Heart left ventricle (tissue), 13 donors: ENCODE results near the gene TRIM41.

Experiments used
- POLR2A ChIP-seq, 2 donors: fragments of 450-650 bp; IDR thresholded peaks; one replicate each; pipeline ENCODE4 v1.6.1; 2017; ENCODE audit warnings: antibody characterized with exemption in 2 of 2, mild to moderate bottlenecking in 2 of 2, moderate library complexity in 2 of 2
- TF ChIP-seq, protein P1 (sequence below), 12 donors: fragments of 200-600 bp; sonication (generic) in 4 of 12; IDR thresholded peaks; one replicate each; pipeline versions ENCODE4 v1.5.0 to v1.8.0; 2018 to 2022; ENCODE audit warnings: antibody characterized with exemption in 12 of 12, mild to moderate bottlenecking in 5 of 12
- donor health status: ischemic (EF 13 %, LVEDD 7.1; RV severe dilation, severe dysfunction).
- donor health status: DM: no; HTN: yes; CAD: no.
- donor health status: DM: no; HTN: no; CAD: no.
- donor health status: ischemic (EF 25% LVEDD 6.9; RV normal size, moderate dysfunction).
- donor health status: ischemic (EF 25% LVEDD 5.7; RV mildly dilated, moderate dysfunction).
- donor health status: ischemic (EF 35%, LVEDD 5.7; RV mildly dilated, moderate dysfunction).
- donor health status: nonischemic (EF 11% LVEDD 7.7; RV severe dilation, severe dysfunction).
- donor health status: DM: yes; HTN: yes; CAD: no.
- donor health status: PGD.
- donor health status: ischemic (EF 29% LVEDD 5.4; RV normal size, mild dysfunction).
- donor health status: nonischemic (EF 23%, LVEDD 6.1; RV moderate dilation, normal function).

DNA sequence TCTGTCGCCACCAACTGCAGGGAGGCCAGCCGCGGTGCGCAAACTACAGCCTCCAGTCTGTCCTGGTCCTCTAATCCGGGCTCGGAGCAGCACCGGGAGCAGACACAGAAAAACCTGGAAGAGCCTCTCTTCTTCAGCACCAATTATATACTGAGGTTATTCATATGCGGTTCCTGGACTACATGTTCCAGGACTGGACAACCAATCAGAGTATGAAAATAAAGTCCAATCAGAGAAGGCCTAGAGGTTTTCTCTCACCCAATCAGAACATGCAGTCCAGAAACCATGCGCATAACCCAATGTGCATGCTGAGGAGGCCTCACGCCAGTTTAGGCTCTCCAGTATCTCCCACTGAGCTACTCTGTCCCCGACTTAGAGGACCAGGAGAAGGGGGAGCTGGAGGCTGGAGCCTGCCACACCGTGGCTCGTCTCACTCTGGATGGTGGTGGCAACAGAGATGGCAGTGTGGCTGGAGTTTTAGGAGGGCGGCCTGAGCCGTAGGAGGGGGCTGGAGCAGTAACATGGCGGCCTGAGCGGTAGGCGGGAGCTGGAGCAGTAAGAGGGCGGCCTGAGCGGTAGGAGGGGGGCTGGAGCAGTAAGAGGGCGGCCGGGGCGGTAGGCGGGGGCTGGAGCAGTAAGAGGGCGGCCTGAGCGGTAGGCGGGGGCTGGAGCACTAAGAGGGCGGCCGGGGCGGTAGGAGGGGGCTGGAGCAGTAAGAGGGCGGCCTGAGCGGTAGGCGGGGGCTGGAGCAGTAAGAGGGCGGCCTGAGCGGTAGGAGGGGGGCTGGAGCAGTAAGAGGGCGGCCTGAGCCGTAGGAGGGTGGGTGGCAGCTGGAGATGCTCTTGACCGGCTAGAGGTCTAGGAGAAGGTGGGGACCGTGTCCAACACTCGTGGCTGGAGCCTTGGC is 58.2 kb downstream of the TRIM41 start:
- TF ChIP-seq, protein P1, sequence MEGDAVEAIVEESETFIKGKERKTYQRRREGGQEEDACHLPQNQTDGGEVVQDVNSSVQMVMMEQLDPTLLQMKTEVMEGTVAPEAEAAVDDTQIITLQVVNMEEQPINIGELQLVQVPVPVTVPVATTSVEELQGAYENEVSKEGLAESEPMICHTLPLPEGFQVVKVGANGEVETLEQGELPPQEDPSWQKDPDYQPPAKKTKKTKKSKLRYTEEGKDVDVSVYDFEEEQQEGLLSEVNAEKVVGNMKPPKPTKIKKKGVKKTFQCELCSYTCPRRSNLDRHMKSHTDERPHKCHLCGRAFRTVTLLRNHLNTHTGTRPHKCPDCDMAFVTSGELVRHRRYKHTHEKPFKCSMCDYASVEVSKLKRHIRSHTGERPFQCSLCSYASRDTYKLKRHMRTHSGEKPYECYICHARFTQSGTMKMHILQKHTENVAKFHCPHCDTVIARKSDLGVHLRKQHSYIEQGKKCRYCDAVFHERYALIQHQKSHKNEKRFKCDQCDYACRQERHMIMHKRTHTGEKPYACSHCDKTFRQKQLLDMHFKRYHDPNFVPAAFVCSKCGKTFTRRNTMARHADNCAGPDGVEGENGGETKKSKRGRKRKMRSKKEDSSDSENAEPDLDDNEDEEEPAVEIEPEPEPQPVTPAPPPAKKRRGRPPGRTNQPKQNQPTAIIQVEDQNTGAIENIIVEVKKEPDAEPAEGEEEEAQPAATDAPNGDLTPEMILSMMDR (IDR thresholded peaks at IDR 0.05): no peak
- no peak for TF ChIP-seq POLR2A (IDR thresholded peaks at IDR 0.05)
